ENCODE data around the gene EPN2.
A peak's percentile ranks its signal among the peaks of the same experiment; 100 is the strongest.

The EPN2 gene

GRCh38 chr17:19383681-19384470, 146.7 kb downstream of the EPN2 start:
- peak; percentile 40 for DNase-seq

- DNase-seq: peak; percentile 96
Observed at GRCh38 chr17:19384723-19385391, 147.7 kb downstream of the EPN2 start.

- DNase-seq: no peak
Observed at GRCh38 chr17:19385521-19385983, 148.4 kb downstream of the EPN2 start.

Data from fibroblast of skin of scalp (primary cell).